ENCODE data around the gene KCNIP1. TPM values are rescaled to one million over a fixed set of nuclear protein-coding genes. Genes with fewer than 3 reads are reported as not detected.

Gene KCNIP1
- total and polyA plus RNA-seq, 2 of the 13 experiments (the other 11 are each of a cell fraction or from before 2014, with no cell fraction given) = not detected

GRCh38 chr5:170628028-170628427 is 124.2 kb downstream of the KCNIP1 start:
- in situ Hi-C loops (cut with HindIII; ENCODE audit: extremely low pct_ligation_motif_present, low pct_unique_long_range_greater_than_20kb) = no loop called here
- ChIA-PET CTCF (ENCODE audit: low intra/inter-chr PET ratio, low total read pairs) (no interaction called here), POLR2A (no interaction called here)
- ATAC-seq (no peak), FAIRE-seq (no peak), DNase-seq (ENCODE audit: low spot score) (no peak)
- BruUV-seq (replicated peaks) = no TSS peak
- intact Hi-C loops (cut with micrococcal nuclease; ENCODE audit: unreplicated experiment) = loop anchor here (1.0 kb wide), 1 partner anchor 12 kb away; no protein-coding TSS in a partner anchor
- Histone ChIP-seq H3K27ac (ENCODE audit: extremely low read length, insufficient read depth, low read length) (no peak overlapping the region), H3K4me1 (ENCODE audit: insufficient read depth, low read length) (0 out of 2 replicates have a peak, but pooled peaks cover under 1% of the 10 kb centered on the region), H3K79me2 (ENCODE audit: insufficient read depth, low read length) (no peaks in the 10 kb centered on the region), H3K9me3 (ENCODE audit: low read length) (no peaks in the 10 kb centered on the region), H3K9ac (ENCODE audit: insufficient read depth, low read depth, low read length) (no peak overlapping the region), H3K36me3 (replicated peaks in 1 of 2; ENCODE audit: control insufficient read depth in 1 of 2, insufficient read depth in 2 of 2, low read length in 2 of 2) (no peaks in the 10 kb centered on the region), H3K27me3 (ENCODE audit: control insufficient read depth in 1 of 2, insufficient read depth in 2 of 2, low read length in 2 of 2) (peaks cover 2 to 4% of the 10 kb centered on the region in 2 experiments; a peak in 2 of 5 replicates), H4K20me1 (ENCODE audit: insufficient read depth, low read length) (no peaks in the 10 kb centered on the region), H2AFZ (ENCODE audit: low read length) (no peak overlapping the region), H3K4me3 (replicated peaks in 1 of 3; ENCODE audit: insufficient read depth in 1 of 3, low read depth in 2 of 3, low read length in 3 of 3) (no peak overlapping the region), H3K4me2 (ENCODE audit: low read depth, low read length) (no peak overlapping the region)
- 11% methylated on average over 5 of the region's 8 CpGs for whole genome bisulfite sequencing (ENCODE audit: low lambda C conversion rate)
- TF ChIP-seq ATAD3A (CRISPR knock-in tag; IDR thresholded peaks at IDR 0.05) = no peak
- TF ChIP-seq ZXDC (CRISPR knock-in tag; IDR thresholded peaks at IDR 0.05) = no peak
- no peak for TF ChIP-seq SETDB1 (CRISPR knock-in tag; IDR thresholded peaks at IDR 0.05; ENCODE audit: borderline replicate concordance)
- TF ChIP-seq ZNF674 (CRISPR knock-in tag; IDR thresholded peaks at IDR 0.05; ENCODE audit: low read depth) = no peak
- no peak for TF ChIP-seq FOXJ3 (CRISPR knock-in tag; IDR thresholded peaks at IDR 0.05; ENCODE audit: borderline replicate concordance)
- no peak for TF ChIP-seq ZFYVE20 (CRISPR knock-in tag; IDR thresholded peaks at IDR 0.05; ENCODE audit: borderline replicate concordance, low read depth)

All from HepG2 (cell line).